Panc1 (cell line): ENCODE results near the gene IL6. TPM values are rescaled to one million over a fixed set of nuclear protein-coding genes. Genes with fewer than 3 reads are reported as not detected.

ENCODE experiments used
- ATAC-seq: fragments of 200-7000 bp; cut with Tn5 transposase; 2 replicates; pipeline ENCODE4 v1.9.1; 2020; ENCODE audit warnings: mild to moderate bottlenecking, moderate library complexity
- BruUV-seq: library from RNA; stranded (reverse); fragments of 400-500 nt; replicated peaks from 2 replicates; lab custom pipeline; 2021; lab: Mats Ljungman, UMichigan
- CTCF ChIA-PET: fragments of 300-600 bp; sonication (Branson Sonifier 250); formaldehyde crosslinking; loops from one replicate; lab custom pipeline; 2022; ENCODE audit warnings: antibody characterized with exemption; lab: Charles Lee
- POLR2A ChIA-PET: fragments of 300-600 bp; sonication (Branson Sonifier 250); formaldehyde crosslinking; loops from one replicate; lab custom pipeline; 2022; ENCODE audit warnings: antibody characterized with exemption; lab: Charles Lee
- DNase-seq: peaks from one replicate; pipeline ENCODE4 v3.0.0-alpha.2; 2010; ENCODE audit warnings: low read depth, low spot score
- H3K27ac ChIP-seq: 2 replicates; pipeline ENCODE4 v1.5.1; 2011; ENCODE audit warnings: mild to moderate bottlenecking, low read length, inconsistent platforms
- H3K27me3 ChIP-seq: fragments of 200-500 bp; sonication (Bioruptor generic); 2 replicates; pipeline ENCODE4 v1.6.0; 2014; ENCODE audit warnings: low read length, inconsistent platforms; ENCODE audit not compliant: control insufficient read depth, insufficient read depth
- H3K36me3 ChIP-seq: fragments of 200-500 bp; sonication (Bioruptor generic); 2 replicates; pipeline ENCODE4 v1.5.1; 2014; ENCODE audit warnings: inconsistent platforms, mild to moderate bottlenecking, low read length, moderate library complexity; ENCODE audit not compliant: control insufficient read depth, insufficient read depth
- H3K4me1 ChIP-seq: 2 replicates; pipeline ENCODE4 v1.5.1; 2011; ENCODE audit warnings: inconsistent platforms, mild to moderate bottlenecking, low read length, moderate library complexity; ENCODE audit not compliant: control insufficient read depth, insufficient read depth
- H3K4me3 ChIP-seq, 2 experiments: 2 replicates each; pipeline ENCODE4 v1.5.1; 2011 to 2012; ENCODE audit warnings: low read depth in 2 of 2, low read length in 2 of 2, mild to moderate bottlenecking in 2 of 2, inconsistent platforms in 1 of 2, moderate library complexity in 1 of 2
- H3K9me3 ChIP-seq: fragments of 200-500 bp; sonication (Bioruptor generic); 2 replicates; pipeline ENCODE4 v1.5.1; 2014; ENCODE audit warnings: low read depth, mild to moderate bottlenecking, inconsistent platforms, low read length, moderate library complexity; ENCODE audit not compliant: control insufficient read depth, insufficient read depth
- POLR2AphosphoS5 ChIP-seq: IDR thresholded peaks from 2 replicates; pipeline ENCODE4 v1.6.1; 2012; ENCODE audit warnings: mild to moderate bottlenecking, low read depth, low read length, moderate library complexity
- SIN3A ChIP-seq: IDR thresholded peaks from 2 replicates; pipeline ENCODE4 v1.6.1; 2012; ENCODE audit warnings: low read depth, mild to moderate bottlenecking, low read length, moderate library complexity, borderline replicate concordance; ENCODE audit not compliant: insufficient read depth
- TCF7L2 ChIP-seq: IDR thresholded peaks from 2 replicates; pipeline ENCODE4 v1.6.1; 2011; ENCODE audit warnings: mild to moderate bottlenecking, low read depth, low read length, inconsistent platforms
- in situ Hi-C: cut with HindIII; loops from 2 replicates; pipeline ENCODE4 v1.10.0; 2016; ENCODE audit warnings: low sequenced_read_pairs, low pct_unique_long_range_greater_than_20kb
- intact Hi-C: fragments of 100-400 bp; cut with micrococcal nuclease; formaldehyde crosslinking; loops from one replicate; pipeline ENCODE4 v1.10.0; 2022; ENCODE audit not compliant: unreplicated experiment
- total RNA-seq: library from RNA; stranded (reverse); gene quantifications from one replicate; pipeline ENCODE4 v1.2.1, GENCODE V29; 2021; ENCODE audit not compliant: unreplicated experiment
- TF ChIP-seq, protein P1 (sequence below): fragments of 450-650 bp; IDR thresholded peaks from 2 replicates; pipeline ENCODE4 v1.5.1; 2017; ENCODE audit warnings: mild to moderate bottlenecking
- TF ChIP-seq, protein P2 (sequence below), 2 experiments: IDR thresholded peaks; 2 replicates each; pipeline ENCODE4 v1.6.1; 2011 to 2012; ENCODE audit warnings: low read depth in 2 of 2, control low read depth in 1 of 2, low read length in 1 of 2, mild to moderate bottlenecking in 1 of 2, moderate library complexity in 1 of 2; ENCODE audit not compliant: insufficient read depth in 1 of 2

Gene IL6
- total RNA-seq, 1 experiment from 2014 or later = not detected

DNA sequence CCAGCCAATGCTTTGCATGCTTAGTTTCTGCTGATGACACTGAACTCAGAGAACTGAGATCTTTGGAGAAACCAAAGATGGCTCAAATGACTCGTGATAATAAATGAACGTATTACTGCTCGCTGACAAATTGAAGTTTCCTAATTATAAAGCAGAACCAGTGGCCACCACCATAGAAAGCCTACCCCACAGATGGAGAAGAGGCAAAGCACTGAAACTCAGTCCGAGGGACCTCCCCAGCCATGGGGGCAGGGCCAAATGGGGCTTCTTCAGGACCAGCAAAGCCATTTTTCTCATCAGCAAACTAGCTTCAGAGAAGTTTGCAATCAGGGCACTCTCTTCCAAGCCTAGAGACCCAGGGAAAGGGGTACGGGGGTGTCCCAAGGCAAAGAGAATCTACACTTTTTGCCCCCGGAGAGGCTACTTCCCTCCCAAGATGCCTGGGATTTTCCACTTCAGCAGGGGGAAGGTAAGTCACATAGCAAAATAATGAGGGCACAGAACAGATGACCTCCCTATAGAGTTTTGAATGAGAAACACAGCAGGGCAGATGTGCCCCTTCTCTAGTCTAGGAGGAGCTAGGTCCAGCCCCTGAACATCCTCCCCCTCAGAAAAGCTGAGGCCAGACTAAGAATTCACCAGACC lies 4.3 kb upstream of the IL6 start:
- TF ChIP-seq TCF7L2 = no peak
- no peak for TF ChIP-seq POLR2AphosphoS5
- Histone ChIP-seq H3K4me1 (peaks cover 35% of the 10 kb centered on the region), H3K27ac (peak overlapping the region; percentile 65; the same call in 1 of the 2 replicates), H3K9me3 (no peaks in the 10 kb centered on the region; the same call in 1 of the 2 replicates), H3K36me3 (no peaks in the 10 kb centered on the region), H3K27me3 (no peaks in the 10 kb centered on the region), H3K4me3 (no peak overlapping the region)
- in situ Hi-C loops (no loop called here), intact Hi-C loops (no loop called here)
- BruUV-seq = no TSS peak
- ChIA-PET POLR2A (no interaction called here), CTCF (interaction anchor here (1.0 to 7.6 kb wide), 2 partner anchors 160 to 162 kb away, joined by 4 to 98 read pairs; no protein-coding TSS in a partner anchor)
- ATAC-seq (no peak), DNase-seq (no peak)

DNA sequence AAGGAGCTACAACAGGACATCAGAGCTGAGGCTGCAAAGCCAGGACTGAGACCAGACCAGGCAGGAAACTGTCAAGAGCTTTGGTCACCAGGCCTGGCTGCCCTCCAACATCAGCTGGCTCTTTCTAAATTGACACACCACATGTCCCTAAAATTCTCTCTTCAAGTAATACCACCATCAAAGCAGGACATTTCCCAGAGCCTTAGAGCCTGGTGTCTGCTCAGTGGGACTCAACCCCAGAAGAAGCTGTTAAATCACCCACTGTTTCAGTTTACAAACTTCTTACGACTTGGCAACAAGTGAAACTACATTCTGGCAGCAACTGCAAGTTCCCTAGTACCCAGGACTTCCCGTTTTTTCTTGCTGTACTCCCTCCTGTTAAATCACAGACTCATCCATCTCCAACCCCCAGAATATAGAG lies 3.8 kb upstream of the IL6 start:
- H3K9me3 ChIP-seq = no peaks in the 10 kb centered on the region; the same call in 1 of the 2 replicates
- intact Hi-C loops = no loop called here
- peak overlapping the region; percentile 65; the same call in 1 of the 2 replicates for H3K27ac ChIP-seq
- no TSS peak for BruUV-seq
- POLR2A ChIA-PET = interaction anchor here (1.6 kb wide), 1 partner anchor 161 kb away, joined by 4 read pairs; no protein-coding TSS in a partner anchor
- DNase-seq (no peak), ATAC-seq (no peak; the same call in 1 of the 2 replicates)
- CTCF ChIA-PET = interaction anchor here (0.6 to 7.6 kb wide), 3 partner anchors 12 to 161 kb away, joined by 10 to 98 read pairs (median 10); no protein-coding TSS in a partner anchor
- peaks cover 30% of the 10 kb centered on the region for H3K4me1 ChIP-seq
- H3K36me3 ChIP-seq = no peaks in the 10 kb centered on the region
- no peaks in the 10 kb centered on the region for H3K27me3 ChIP-seq
- in situ Hi-C loops = no loop called here
- TF ChIP-seq SIN3A = no peak
- TF ChIP-seq, protein P1, sequence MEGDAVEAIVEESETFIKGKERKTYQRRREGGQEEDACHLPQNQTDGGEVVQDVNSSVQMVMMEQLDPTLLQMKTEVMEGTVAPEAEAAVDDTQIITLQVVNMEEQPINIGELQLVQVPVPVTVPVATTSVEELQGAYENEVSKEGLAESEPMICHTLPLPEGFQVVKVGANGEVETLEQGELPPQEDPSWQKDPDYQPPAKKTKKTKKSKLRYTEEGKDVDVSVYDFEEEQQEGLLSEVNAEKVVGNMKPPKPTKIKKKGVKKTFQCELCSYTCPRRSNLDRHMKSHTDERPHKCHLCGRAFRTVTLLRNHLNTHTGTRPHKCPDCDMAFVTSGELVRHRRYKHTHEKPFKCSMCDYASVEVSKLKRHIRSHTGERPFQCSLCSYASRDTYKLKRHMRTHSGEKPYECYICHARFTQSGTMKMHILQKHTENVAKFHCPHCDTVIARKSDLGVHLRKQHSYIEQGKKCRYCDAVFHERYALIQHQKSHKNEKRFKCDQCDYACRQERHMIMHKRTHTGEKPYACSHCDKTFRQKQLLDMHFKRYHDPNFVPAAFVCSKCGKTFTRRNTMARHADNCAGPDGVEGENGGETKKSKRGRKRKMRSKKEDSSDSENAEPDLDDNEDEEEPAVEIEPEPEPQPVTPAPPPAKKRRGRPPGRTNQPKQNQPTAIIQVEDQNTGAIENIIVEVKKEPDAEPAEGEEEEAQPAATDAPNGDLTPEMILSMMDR = no peak
- no peak overlapping the region for H3K4me3 ChIP-seq

DNA sequence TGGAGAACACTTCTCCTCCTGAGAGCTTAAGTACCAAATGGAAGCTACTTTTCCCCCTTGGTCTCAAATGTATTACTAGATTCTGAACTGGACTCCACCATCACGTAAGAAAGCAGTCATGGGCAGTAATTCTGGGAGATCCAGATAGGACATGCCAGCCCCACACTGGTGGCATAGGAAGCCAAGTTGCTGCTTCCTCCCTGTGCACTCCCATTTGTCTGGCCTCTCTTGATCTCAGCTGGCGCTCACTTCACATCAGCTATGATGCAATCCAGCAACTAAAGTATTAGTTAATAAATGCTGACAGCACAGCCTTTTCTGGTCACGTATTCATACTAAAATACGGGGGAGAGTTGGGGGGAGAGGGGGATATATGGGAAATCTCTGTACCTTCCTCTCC lies 3.4 kb upstream of the IL6 start:
- no peak for DNase-seq
- intact Hi-C loops = no loop called here
- CTCF ChIA-PET = interaction anchor here (0.6 to 7.6 kb wide), 3 partner anchors 12 to 161 kb away, joined by 10 to 98 read pairs (median 10); no protein-coding TSS in a partner anchor
- Histone ChIP-seq H3K27ac (peak overlapping the region; percentile 65; the same call in 1 of the 2 replicates), H3K4me1 (peaks cover 28% of the 10 kb centered on the region), H3K27me3 (no peaks in the 10 kb centered on the region), H3K36me3 (no peaks in the 10 kb centered on the region), H3K9me3 (no peaks in the 10 kb centered on the region; the same call in 1 of the 2 replicates), H3K4me3 (no peak overlapping the region)
- ATAC-seq = no peak
- BruUV-seq = no TSS peak
- in situ Hi-C loops = no loop called here
- POLR2A ChIA-PET = interaction anchor here (0.5 to 1.6 kb wide), 2 partner anchors 161 to 1836 kb away, joined by 4 to 6 read pairs; no protein-coding TSS in a partner anchor
- TF ChIP-seq POLR2AphosphoS5 (no peak), TCF7L2 (no peak), SIN3A (no peak)
- TF ChIP-seq, protein P2, sequence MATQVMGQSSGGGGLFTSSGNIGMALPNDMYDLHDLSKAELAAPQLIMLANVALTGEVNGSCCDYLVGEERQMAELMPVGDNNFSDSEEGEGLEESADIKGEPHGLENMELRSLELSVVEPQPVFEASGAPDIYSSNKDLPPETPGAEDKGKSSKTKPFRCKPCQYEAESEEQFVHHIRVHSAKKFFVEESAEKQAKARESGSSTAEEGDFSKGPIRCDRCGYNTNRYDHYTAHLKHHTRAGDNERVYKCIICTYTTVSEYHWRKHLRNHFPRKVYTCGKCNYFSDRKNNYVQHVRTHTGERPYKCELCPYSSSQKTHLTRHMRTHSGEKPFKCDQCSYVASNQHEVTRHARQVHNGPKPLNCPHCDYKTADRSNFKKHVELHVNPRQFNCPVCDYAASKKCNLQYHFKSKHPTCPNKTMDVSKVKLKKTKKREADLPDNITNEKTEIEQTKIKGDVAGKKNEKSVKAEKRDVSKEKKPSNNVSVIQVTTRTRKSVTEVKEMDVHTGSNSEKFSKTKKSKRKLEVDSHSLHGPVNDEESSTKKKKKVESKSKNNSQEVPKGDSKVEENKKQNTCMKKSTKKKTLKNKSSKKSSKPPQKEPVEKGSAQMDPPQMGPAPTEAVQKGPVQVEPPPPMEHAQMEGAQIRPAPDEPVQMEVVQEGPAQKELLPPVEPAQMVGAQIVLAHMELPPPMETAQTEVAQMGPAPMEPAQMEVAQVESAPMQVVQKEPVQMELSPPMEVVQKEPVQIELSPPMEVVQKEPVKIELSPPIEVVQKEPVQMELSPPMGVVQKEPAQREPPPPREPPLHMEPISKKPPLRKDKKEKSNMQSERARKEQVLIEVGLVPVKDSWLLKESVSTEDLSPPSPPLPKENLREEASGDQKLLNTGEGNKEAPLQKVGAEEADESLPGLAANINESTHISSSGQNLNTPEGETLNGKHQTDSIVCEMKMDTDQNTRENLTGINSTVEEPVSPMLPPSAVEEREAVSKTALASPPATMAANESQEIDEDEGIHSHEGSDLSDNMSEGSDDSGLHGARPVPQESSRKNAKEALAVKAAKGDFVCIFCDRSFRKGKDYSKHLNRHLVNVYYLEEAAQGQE (IDR thresholded peaks at IDR 0.05; ENCODE audit: insufficient read depth in 1 of 2, low read depth in 2 of 2, low read length in 1 of 2) = no peak
- TF ChIP-seq, protein P1 = no peak
